HL-60 (cell line): Measurements from ENCODE around the gene PIK3R1.

Source experiments
- DNase-seq, 2 experiments: peaks; one replicate each; pipeline ENCODE4 v3.0.0-alpha.2; 2010 to 2020; ENCODE audit warnings: low read depth in 1 of 2, low spot score in 1 of 2
- H3K27ac ChIP-seq: fragments of 250-450 bp; sonication (Bioruptor Pico); replicated peaks from 2 replicates; pipeline ENCODE4 v1.5.1; 2020; ENCODE audit warnings: mild to moderate bottlenecking, moderate library complexity
- H3K27me3 ChIP-seq: fragments of 250-450 bp; sonication (Bioruptor Pico); 2 replicates; pipeline ENCODE4 v1.5.1; 2021; ENCODE audit warnings: mild to moderate bottlenecking, moderate library complexity; ENCODE audit not compliant: insufficient read depth, poor library complexity, severe bottlenecking
- H3K4me3 ChIP-seq: replicated peaks from 2 replicates; pipeline ENCODE4 v1.5.1; 2011; ENCODE audit warnings: mild to moderate bottlenecking, control low read depth, low read length; ENCODE audit not compliant: insufficient read depth
- CTCF ChIP-seq: IDR thresholded peaks from one replicate; pipeline ENCODE4 v1.5.1; 2011; ENCODE audit warnings: low read length, control low read depth, inconsistent platforms; ENCODE audit not compliant: insufficient read depth
- GABPA ChIP-seq: IDR thresholded peaks from 2 replicates; pipeline ENCODE4 v1.6.1; 2012; ENCODE audit warnings: low read depth
- POLR2AphosphoS5 ChIP-seq: IDR thresholded peaks from 2 replicates; pipeline ENCODE4 v1.6.1; 2012; ENCODE audit warnings: low read depth
- SPI1 ChIP-seq: IDR thresholded peaks from 2 replicates; pipeline ENCODE4 v1.6.1; 2012; ENCODE audit warnings: low read depth, mild to moderate bottlenecking, borderline replicate concordance
- TF ChIP-seq, protein P1 (sequence below): IDR thresholded peaks from 2 replicates; pipeline ENCODE4 v1.6.1; 2012; ENCODE audit warnings: low read depth; ENCODE audit not compliant: insufficient replicate concordance

PIK3R1 gene

GRCh38 chr5:68220914-68221313 is 5.4 kb downstream of the PIK3R1 start:
- Histone ChIP-seq H3K27me3 (no peaks in the 10 kb centered on the region), H3K4me3 (no peak overlapping the region), H3K27ac (no peak overlapping the region)
- DNase-seq = no peak
- TF ChIP-seq POLR2AphosphoS5 = no peak
- TF ChIP-seq CTCF = no peak

- no peak overlapping the region for H3K4me3 ChIP-seq
- no peaks in the 10 kb centered on the region for H3K27me3 ChIP-seq
- TF ChIP-seq POLR2AphosphoS5 (no peak), GABPA (no peak), SPI1 (no peak), CTCF (no peak)
- TF ChIP-seq, protein P1, sequence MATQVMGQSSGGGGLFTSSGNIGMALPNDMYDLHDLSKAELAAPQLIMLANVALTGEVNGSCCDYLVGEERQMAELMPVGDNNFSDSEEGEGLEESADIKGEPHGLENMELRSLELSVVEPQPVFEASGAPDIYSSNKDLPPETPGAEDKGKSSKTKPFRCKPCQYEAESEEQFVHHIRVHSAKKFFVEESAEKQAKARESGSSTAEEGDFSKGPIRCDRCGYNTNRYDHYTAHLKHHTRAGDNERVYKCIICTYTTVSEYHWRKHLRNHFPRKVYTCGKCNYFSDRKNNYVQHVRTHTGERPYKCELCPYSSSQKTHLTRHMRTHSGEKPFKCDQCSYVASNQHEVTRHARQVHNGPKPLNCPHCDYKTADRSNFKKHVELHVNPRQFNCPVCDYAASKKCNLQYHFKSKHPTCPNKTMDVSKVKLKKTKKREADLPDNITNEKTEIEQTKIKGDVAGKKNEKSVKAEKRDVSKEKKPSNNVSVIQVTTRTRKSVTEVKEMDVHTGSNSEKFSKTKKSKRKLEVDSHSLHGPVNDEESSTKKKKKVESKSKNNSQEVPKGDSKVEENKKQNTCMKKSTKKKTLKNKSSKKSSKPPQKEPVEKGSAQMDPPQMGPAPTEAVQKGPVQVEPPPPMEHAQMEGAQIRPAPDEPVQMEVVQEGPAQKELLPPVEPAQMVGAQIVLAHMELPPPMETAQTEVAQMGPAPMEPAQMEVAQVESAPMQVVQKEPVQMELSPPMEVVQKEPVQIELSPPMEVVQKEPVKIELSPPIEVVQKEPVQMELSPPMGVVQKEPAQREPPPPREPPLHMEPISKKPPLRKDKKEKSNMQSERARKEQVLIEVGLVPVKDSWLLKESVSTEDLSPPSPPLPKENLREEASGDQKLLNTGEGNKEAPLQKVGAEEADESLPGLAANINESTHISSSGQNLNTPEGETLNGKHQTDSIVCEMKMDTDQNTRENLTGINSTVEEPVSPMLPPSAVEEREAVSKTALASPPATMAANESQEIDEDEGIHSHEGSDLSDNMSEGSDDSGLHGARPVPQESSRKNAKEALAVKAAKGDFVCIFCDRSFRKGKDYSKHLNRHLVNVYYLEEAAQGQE = no peak
- no peak overlapping the region for H3K27ac ChIP-seq
- no peak for DNase-seq
These were observed 5.9 kb downstream of the PIK3R1 start for GRCh38 chr5:68221488-68221887.

GRCh38 chr5:68222310-68222709 is 6.8 kb downstream of the PIK3R1 start:
- TF ChIP-seq SPI1 (no peak), POLR2AphosphoS5 (no peak), GABPA (no peak), CTCF (no peak)
- TF ChIP-seq, protein P1 = no peak

GRCh38 chr5:68222824-68223354 is 7.3 kb downstream of the PIK3R1 start:
- Histone ChIP-seq H3K27ac (no peak overlapping the region), H3K27me3 (no peaks in the 10 kb centered on the region), H3K4me3 (no peak overlapping the region)
- no peak for DNase-seq
- TF ChIP-seq POLR2AphosphoS5 = no peak
- TF ChIP-seq, protein P1 = no peak
- no peak for TF ChIP-seq GABPA
- TF ChIP-seq CTCF = no peak
- TF ChIP-seq SPI1 = no peak

More at GRCh38 chr5:68222310-68222709, 6.8 kb downstream of the PIK3R1 start:
- Histone ChIP-seq H3K27me3 (no peaks in the 10 kb centered on the region), H3K27ac (no peak overlapping the region), H3K4me3 (no peak overlapping the region)
- DNase-seq = no peak
